Muscle layer of colon (tissue), 2 donors: ENCODE results near the gene ADM2.
"Not testable (repeated sequence)": the region's sequence is repeated elsewhere in the genome, so short reads cannot be mapped to it uniquely, and the experiment has no call there.

Experiments used
- H3K27ac ChIP-seq: one replicate; pipeline ENCODE4 v1.7.0; 2013; ENCODE audit warnings: low read depth, mild to moderate bottlenecking, low read length, moderate library complexity
- H3K27me3 ChIP-seq, 2 donors: one replicate each; pipeline ENCODE4 v1.7.0; 2013; ENCODE audit warnings: low read length in 2 of 2, mild to moderate bottlenecking in 2 of 2; ENCODE audit not compliant: insufficient read depth in 2 of 2, control insufficient read depth in 1 of 2
- H3K36me3 ChIP-seq: one replicate; pipeline ENCODE4 v1.7.0; 2013; ENCODE audit warnings: mild to moderate bottlenecking, low read length; ENCODE audit not compliant: insufficient read depth
- H3K4me1 ChIP-seq: one replicate; pipeline ENCODE4 v1.7.0; 2013; ENCODE audit warnings: mild to moderate bottlenecking, low read length; ENCODE audit not compliant: insufficient read depth
- H3K4me3 ChIP-seq, 2 donors: one replicate each; pipeline ENCODE4 v1.7.0; 2013; ENCODE audit warnings: low read length in 2 of 2, low read depth in 1 of 2, mild to moderate bottlenecking in 1 of 2, moderate library complexity in 1 of 2
- H3K9ac ChIP-seq: one replicate; pipeline ENCODE4 v1.7.0; 2013; ENCODE audit warnings: low read length
- H3K9me3 ChIP-seq: one replicate; pipeline ENCODE4 v1.7.0; 2013; ENCODE audit warnings: mild to moderate bottlenecking, low read length
- donor health status: abdominal sarcoma.
- donor health status: Adenocarcinoma of cecum.

ADM2 gene, protein sequence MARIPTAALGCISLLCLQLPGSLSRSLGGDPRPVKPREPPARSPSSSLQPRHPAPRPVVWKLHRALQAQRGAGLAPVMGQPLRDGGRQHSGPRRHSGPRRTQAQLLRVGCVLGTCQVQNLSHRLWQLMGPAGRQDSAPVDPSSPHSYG

DNA sequence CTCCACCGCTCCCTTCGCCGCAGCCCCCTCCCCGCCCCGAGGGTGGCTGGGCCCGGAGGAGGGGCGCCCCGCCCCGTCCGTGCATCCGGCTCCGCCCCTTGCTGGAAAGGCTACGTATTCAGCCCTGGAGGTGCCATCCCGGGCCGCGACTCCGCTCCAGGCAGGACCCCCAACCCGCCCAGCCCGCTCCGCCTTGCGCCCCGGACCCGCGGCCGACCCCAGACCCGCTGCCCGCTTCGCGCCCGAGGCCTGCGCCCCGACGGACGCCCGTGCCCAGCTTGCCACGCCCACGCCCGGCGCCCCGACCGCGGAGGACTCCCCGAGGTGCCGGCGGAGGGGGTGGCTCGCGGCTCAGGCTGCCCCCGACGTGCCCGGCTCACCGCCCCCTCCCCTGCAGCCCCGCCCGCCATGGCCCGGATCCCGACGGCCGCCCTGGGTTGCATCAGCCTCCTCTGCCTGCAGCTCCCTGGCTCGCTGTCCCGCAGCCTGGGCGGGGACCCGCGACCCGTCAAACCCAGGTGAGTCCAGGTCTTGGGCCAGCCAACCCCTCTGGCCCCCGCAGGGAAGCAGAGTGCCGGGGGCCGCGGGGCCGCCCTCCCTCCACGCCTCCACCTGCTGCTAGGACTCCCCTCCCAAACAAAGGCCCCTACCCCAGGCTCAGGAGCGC, at the start of gene ADM2:
Gene ADM2, plus strand, starts transcription at position 104 of the 667 bp plus-strand sequence. Its CDS starts 305 bp downstream, at position 409.
- Histone ChIP-seq H3K4me3 (no peak within 1 kb of the TSS), H3K36me3 (no peaks in the 10 kb centered on the region), H3K27me3 (peaks cover 11 to 47% of the 10 kb centered on the region in 2 donors), H3K4me1 (no peaks in the 10 kb centered on the region), H3K9me3 (no peaks in the 10 kb centered on the region), H3K9ac (no peak within 1 kb of the TSS), H3K27ac (no peak within 1 kb of the TSS)

DNA sequence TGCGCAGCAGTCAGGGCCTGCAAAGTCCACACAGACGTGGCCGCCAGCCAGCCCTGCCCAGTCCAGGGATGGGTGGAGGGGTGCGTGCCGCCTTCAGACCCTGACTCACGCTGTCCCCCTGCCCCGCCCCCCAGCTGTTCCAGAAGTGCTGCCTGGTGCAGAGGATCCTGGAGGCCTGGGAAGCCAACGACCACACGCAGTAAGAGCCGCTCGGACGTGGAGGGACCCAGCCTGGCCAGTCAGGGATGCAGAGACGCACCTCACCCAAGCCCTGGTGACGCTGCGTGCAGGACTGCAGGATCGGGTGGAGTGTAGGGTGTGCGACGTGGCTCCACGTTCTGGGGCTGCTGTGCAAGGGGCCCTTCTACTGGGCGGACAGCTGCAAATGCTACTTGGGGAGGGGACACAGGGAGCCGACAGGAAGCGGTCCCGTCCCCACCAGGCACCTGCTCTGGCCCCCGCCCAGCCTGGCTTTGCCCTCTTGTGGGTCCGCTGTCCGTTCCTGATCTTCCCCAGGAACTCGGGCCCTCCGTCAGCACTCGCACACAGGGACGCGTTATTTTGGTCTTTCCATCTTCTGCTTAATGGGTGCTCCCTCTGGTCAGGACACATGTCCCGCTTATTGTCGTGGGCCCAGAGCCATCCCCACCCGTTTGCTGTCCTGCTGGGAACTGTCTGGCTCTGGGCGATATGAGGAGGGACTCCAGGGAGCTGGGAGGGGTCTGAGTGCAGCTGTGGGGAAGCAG, 49.0 kb upstream of the ADM2 start:
- Histone ChIP-seq H3K4me3 (no peak overlapping the region), H3K27me3 (no peaks in the 10 kb centered on the region), H3K27ac (no peak overlapping the region), H3K9me3 (no peaks in the 10 kb centered on the region), H3K36me3 (peaks cover 60% of the 10 kb centered on the region), H3K4me1 (no peaks in the 10 kb centered on the region), H3K9ac (no peak overlapping the region)

DNA sequence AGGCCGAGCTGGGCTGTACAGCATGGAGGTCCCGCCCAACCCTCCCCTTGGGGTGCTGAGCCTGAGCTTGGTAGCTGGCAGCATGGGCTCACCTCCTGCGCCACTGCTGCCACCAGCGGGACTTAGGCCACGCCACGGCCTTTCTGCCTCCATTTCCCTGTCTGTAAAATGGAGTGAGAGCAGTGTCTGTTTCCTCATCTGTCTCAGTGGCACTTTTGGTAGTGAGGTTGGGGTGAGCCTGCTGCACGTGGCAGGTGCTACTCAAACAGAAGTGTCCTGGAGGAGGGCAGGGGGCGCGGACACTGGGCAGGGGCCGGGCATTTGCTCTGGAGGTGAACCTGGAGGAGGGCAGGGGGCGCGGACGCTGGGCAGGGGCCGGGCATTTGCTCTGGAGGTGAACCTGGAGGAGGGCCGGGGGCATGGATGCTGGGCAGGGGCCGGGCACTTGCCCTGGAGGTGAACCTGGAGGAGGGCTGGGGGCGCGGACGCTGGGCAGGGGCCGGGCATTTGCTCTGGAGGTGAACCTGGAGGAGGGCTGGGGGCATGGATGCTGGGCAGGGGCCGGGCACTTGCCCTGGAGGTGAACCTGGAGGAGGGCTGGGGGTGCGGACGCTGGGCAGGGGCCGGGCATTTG, 48.3 kb upstream of the ADM2 start:
- not testable (repeated sequence) for H3K4me1 ChIP-seq, H3K4me3 ChIP-seq, H3K27me3 ChIP-seq, H3K9me3 ChIP-seq, H3K27ac ChIP-seq, H3K9ac ChIP-seq
- H3K36me3 ChIP-seq = peaks cover 66% of the 10 kb centered on the region

DNA sequence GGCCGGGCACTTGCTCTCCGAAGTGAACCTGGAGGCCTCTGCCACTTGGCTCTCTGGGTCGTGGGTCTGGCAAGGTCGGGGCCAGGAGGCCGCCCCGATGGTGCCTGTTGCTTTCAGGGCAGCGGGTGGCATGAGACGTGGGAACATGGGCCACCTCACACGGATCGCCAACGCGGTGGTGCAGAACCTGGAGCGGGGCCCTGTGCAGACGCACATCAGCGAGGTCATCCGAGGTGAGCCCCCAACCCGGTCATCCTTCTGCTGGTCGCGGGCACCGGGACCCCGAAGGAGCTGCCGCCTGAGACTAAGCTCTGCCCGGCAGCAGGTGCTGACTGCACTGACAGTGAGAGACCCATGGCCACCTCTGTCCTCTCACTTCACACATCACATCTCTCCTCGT, 46.5 kb upstream of the ADM2 start:
- Histone ChIP-seq H3K36me3 (peaks cover 69% of the 10 kb centered on the region), H3K27me3 (no peaks in the 10 kb centered on the region), H3K4me1 (no peaks in the 10 kb centered on the region), H3K27ac (no peak overlapping the region), H3K9ac (no peak overlapping the region), H3K9me3 (no peaks in the 10 kb centered on the region), H3K4me3 (no peak overlapping the region)

DNA sequence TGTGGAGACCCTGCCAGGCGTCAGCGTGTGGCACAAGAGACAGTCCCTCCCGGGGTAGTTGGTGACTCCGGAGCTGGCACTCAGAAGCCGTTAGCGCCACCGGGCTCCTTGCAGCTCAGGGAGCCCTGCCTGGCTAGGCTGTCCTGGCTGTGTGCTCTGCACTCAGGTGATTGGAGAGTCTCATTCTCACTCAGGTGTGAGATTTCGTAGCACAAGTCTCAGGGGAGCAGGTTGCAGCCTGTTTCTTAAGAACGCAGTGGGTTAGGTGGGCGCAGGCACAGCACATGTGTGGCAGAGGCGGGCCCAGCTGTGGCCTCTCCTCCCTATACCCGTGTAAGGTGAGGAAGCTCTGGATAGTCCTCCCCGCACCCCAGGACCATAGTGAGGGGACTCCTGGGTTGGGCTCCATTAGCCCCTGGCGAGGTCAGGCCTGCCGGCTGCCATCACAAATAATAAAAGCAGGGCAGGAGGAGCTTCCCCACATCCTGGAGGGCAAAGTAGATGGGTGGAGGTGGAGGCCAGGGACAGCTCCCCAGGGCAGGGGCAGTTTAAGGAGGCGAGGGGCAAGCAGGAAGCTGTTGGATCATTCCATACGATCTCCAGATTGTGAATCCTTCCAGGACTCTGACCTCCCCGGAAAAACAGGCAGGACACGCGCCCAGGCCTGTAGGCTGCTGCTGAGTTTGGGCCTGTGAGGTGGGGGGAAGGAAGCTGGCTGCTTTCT, 45.9 kb upstream of the ADM2 start:
- Histone ChIP-seq H3K27ac (no peak overlapping the region), H3K36me3 (peaks cover 69% of the 10 kb centered on the region), H3K4me1 (no peaks in the 10 kb centered on the region), H3K9ac (no peak overlapping the region), H3K27me3 (no peaks in the 10 kb centered on the region), H3K9me3 (no peaks in the 10 kb centered on the region), H3K4me3 (no peak overlapping the region)

DNA sequence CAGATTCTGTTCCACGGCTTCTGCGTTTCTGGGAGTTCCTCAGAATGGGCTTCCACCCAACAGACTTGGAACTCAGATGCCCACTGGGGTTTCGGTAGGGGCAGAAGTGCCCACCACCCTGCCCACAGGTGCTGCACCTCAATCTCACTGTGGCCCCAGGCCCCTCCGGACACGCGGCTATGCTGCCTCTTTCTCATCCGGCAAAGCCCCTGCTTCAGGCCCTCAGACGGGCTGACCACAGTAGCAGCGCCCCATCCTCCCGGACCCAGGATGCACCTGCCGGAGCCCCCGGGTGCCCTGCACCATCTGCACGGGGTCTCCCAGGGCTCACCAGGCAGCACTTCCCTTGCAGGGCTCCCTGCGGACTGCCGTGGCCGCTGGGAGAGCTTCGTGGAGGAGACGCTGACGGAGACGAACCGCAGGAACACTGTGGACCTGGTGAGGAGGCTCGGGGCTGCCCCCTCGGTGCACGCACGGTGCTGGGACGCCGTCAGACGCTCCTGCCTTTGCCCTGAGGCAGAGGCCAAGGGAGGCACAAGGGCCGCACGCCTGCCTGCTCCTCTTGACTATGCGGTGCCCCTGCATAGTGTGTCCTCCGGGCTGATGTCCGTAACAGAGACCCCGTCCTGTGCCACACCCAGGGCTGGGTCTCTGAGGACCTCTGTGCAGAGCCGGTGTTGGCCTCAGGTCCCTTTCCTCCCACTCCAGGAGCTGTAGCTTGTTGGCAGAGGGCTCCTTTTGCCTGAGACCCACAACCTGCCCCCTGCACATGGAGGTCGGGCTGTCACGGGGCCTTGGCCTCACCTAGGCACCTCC, 45.1 kb upstream of the ADM2 start:
- H3K27me3 ChIP-seq = no peaks in the 10 kb centered on the region
- H3K4me1 ChIP-seq = no peaks in the 10 kb centered on the region
- no peaks in the 10 kb centered on the region for H3K9me3 ChIP-seq
- peaks cover 69% of the 10 kb centered on the region for H3K36me3 ChIP-seq
- no peak overlapping the region for H3K27ac ChIP-seq
- no peak overlapping the region for H3K4me3 ChIP-seq
- no peak overlapping the region for H3K9ac ChIP-seq

DNA sequence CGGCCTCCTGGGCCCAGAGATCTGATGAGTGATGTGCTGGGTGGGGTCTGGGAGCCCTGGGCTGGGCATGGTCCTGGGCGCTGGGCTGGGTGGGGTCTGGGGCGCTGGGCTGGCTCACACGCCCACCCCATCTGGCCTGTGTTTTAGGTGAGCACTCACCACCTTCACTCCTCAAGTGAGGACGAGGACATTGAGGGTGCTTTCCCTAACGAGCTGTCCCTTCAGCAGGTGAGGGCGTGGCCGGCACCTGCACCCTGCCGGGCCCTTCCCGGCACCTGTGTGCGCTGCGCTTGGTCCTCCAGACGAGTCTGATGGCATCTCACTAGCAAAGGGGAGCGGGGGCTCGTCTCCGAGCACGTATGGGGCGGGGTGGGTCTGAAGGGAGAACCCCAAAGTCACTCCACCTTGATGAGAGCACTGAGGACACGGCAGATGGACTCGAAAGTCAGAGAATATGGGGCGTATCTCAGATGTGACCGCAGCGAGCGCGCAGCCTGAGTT, 44.5 kb upstream of the ADM2 start:
- Histone ChIP-seq H3K4me1 (no peaks in the 10 kb centered on the region), H3K9me3 (no peaks in the 10 kb centered on the region), H3K27me3 (no peaks in the 10 kb centered on the region), H3K9ac (no peak overlapping the region), H3K27ac (no peak overlapping the region), H3K36me3 (peaks cover 69% of the 10 kb centered on the region), H3K4me3 (no peak overlapping the region)

DNA sequence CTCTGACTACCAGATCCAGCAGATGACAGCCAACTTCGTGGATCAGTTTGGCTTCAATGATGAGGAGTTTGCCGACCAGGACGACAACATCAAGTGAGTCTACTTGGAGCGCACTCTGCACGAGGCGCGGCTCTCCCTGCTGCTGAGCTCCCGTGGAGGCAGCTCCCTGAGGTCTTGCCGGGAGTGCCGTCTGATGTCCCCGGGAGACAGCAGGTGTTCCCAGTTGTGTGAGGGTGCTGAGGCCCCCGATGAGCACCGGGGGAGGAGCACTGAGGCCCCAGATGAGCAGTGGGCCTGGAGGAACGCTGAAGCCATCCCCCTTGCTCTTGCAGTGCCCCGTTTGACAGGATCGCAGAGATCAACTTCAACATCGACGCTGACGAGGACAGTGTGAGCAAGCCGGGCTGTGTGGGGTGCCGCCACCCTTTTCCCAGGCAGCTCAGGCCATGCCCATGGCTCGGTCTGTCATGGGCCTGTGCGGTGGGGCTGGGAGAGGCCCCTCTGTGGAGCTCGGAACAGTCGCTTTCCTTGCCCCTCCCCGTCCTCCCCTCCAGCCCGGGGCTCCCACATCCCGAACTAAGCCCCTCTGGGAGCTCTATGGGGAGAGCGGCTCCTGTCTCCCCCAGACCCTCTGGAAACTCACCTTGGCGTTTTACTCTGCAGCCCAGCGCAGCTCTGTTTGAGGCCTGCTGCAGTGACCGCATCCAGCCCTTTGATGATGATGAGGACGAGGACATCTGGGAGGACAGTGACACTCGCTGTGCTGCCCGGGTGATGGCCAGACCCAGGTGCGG, 43.6 kb upstream of the ADM2 start:
- Histone ChIP-seq H3K27ac (no peak overlapping the region), H3K27me3 (no peaks in the 10 kb centered on the region), H3K36me3 (peaks cover 60% of the 10 kb centered on the region), H3K9ac (no peak overlapping the region), H3K4me3 (no peak overlapping the region), H3K4me1 (no peaks in the 10 kb centered on the region), H3K9me3 (no peaks in the 10 kb centered on the region)

DNA sequence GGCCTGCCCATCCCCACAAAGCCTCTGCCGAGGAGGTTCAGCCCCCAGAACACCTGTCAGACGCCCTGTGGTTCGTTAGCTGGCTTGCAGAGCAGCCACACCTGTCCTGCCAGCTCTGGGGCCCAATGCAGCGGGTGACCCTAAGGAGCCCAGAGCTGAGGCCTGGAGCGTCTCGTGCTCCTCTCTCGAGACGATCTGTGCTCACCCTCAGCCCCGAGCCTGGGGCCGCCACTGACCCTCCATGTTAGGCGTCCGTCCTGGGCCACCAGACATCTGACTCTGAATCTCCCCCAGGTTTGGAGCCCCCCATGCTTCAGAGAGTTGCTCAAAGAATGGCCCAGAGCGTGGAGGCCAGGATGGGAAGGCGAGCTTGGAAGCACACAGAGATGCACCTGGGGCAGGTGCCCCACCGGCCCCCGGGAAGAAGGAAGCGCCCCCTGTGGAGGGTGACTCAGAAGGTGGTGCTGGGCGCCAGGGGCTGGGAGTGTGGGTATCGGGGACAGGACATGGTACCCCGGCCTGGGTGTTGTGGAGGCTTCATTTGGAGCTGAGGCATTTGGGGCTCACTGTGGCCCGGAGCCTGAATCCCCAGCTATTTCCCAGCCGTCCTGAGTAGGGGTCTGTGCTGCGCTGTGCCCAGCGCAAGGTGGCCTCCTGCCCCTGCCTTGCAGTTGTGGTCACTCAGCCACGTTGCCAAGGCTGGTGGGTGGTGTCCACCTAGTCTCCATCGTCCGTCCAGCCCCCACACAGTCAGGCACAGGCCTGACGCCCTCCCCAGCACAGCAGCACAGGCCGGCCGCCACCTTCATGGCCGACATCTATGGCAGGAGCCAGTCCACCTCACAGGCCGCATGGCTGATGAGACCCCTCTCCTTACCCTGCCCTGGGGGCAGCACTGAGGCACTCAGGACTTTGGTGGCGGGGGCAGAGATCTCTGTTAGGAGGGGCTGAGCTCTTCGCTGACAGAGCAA, 42.8 kb upstream of the ADM2 start:
- Histone ChIP-seq H3K4me1 (no peaks in the 10 kb centered on the region), H3K4me3 (no peak overlapping the region), H3K9me3 (no peaks in the 10 kb centered on the region), H3K36me3 (peaks cover 59% of the 10 kb centered on the region), H3K9ac (no peak overlapping the region), H3K27me3 (no peaks in the 10 kb centered on the region), H3K27ac (no peak overlapping the region)
